Pancreas (tissue), 10 donors: ENCODE measurements around the gene TK2. TPM values are rescaled to one million over a fixed set of nuclear protein-coding genes. Genes with fewer than 3 reads are reported as not detected.

Experiments
- ATAC-seq, 4 donors: fragments of 200-7000 bp; cut with Tn5 transposase; one replicate each; pipeline versions ENCODE4 v1.8.0 to v1.9.1; 2020; ENCODE audit warnings: mild to moderate bottlenecking in 4 of 4, moderate library complexity in 4 of 4
- DNase-seq, 6 donors: peaks; one replicate each; pipeline ENCODE4 v3.0.0-alpha.2; 2020
- FAIRE-seq: peaks from 2 replicates; lab custom pipeline; 2012; peaks lifted over from hg19 to GRCh38; lab: Jason Lieb, UNC
- H3K27ac ChIP-seq, 4 donors: fragments of 200-600 bp; sonication (generic); 1 replicate in 3 of 4; 2 replicates in 1 of 4; pipeline versions ENCODE4 v1.5.0 to v1.8.0; 2020
- H3K27me3 ChIP-seq, 4 donors: fragments of 200-600 bp; one replicate each; pipeline ENCODE4 v1.8.0; 2021
- H3K36me3 ChIP-seq, 3 donors: fragments of 200-600 bp; sonication (generic) in 1 of 3; one replicate each; pipeline versions ENCODE4 v1.5.0 to v1.8.0; 2020 to 2021
- H3K4me1 ChIP-seq, 3 donors: fragments of 200-600 bp; one replicate each; pipeline ENCODE4 v1.8.0; 2021
- H3K4me3 ChIP-seq, 4 donors: fragments of 200-600 bp; sonication (generic) in 2 of 4; one replicate each; pipeline versions ENCODE4 v1.5.0 to v1.8.0; 2020 to 2021
- H3K9me3 ChIP-seq, 4 donors: fragments of 200-600 bp; one replicate each; pipeline ENCODE4 v1.8.0; 2021
- CTCF ChIP-seq, 4 donors: fragments of 200-600 bp; sonication (generic) in 3 of 4; IDR thresholded peaks; one replicate each; pipeline versions ENCODE4 v1.5.0 to v1.8.0; 2021; ENCODE audit warnings: antibody characterized with exemption in 4 of 4
- WGBS, 2 donors: extraction: QIAGEN DNeasy Blood & Tissue Kit; methylation state at CpG; one replicate each; pipeline ENCODE4 v1.1.7; 2013; 5-methylcytosine and 5-hydroxymethylcytosine counted together
- intact Hi-C, 3 donors: fragments of 100-400 bp; cut with DNase I; formaldehyde crosslinking; loops; one replicate each; pipeline versions ENCODE4 v1.11.1 to v1.14.2; 2022
- polyA plus RNA-seq, 2 donors: library from polyadenylated mRNA; stranded (reverse); fragments of 200-250 nt; gene quantifications; one replicate each; pipeline ENCODE4 v1.2.3, GENCODE V29; 2013
- total RNA-seq, 6 donors: library from RNA; stranded (reverse); fragmentation: NEBNext Ultra II Directional in 4 of 6; extraction: Animal tissue kit (Norgen Biotek cat#: 25700) in 4 of 6; gene quantifications; one replicate each; pipeline versions ENCODE4 v1.2.1 to v1.2.4, GENCODE V29; 2021 to 2023
- donor health status: healthy with polysubstance abuse.
- donor health status: DM: no; HTN: no; CAD: no; lungs with moderate emphysema.
- donor health status: DM: no; HTN: no; CAD: no.
- donor health status: control.
- donor health status: control.
- donor health status: Bipolar disorder and iron deficiency.
- donor health status: DM: yes; HTN: yes; CAD: no.
- donor health status: DM: no; HTN: no; CAD: no.
- donor health status: DM: no; HTN: no; CAD: no.
- donor health status: DM: yes; HTN: yes; CAD: no.

The TK2 gene
- total and polyA plus RNA-seq, 8 donors, result 13.9 to 22.9 (median 20.5) TPM

DNA sequence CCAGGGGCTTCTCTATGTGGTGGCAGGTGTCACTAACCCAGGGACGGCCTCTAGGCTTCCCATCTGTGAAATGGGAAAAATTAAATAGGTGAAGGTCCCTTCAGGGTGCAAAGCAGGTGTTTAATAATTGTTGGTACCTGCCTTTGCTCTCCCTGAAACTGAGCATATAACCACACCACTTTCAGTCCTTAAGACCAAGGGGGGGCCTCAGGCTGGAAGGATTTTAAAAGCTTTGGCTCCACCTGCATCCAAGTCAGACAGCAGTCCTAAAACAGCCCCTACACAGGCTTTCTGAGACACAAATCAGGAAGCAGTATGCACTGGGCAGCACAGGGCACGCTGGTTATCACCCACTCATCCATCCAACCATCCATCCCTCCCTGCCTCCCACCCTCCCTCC lies 55.0 kb downstream of the TK2 start:
- Histone ChIP-seq H3K9me3 (no peaks in the 10 kb centered on the region), H3K27ac (no peak overlapping the region), H3K4me3 (no peak overlapping the region), H3K36me3 (no peaks in the 10 kb centered on the region), H3K4me1 (no peaks in the 10 kb centered on the region), H3K27me3 (no peaks in the 10 kb centered on the region)
- ATAC-seq, result no peak
- no peak for TF ChIP-seq CTCF (IDR thresholded peaks at IDR 0.05)
- no peak for DNase-seq
- FAIRE-seq, result no peak
- intact Hi-C loops, result no loop called here
- 97% methylated on average over 2 of the region's 2 CpGs for WGBS, 2 donors

- no peak for ATAC-seq
- no peak overlapping the region for H3K27ac ChIP-seq
- no peaks in the 10 kb centered on the region for H3K4me1 ChIP-seq
- H3K36me3 ChIP-seq, result no peaks in the 10 kb centered on the region
- no peaks in the 10 kb centered on the region for H3K9me3 ChIP-seq
- intact Hi-C loops, result no loop called here
- no peak overlapping the region for H3K4me3 ChIP-seq
- TF ChIP-seq CTCF (IDR thresholded peaks at IDR 0.05), result no peak
- H3K27me3 ChIP-seq, result no peaks in the 10 kb centered on the region
- 90 to 92% methylated on average over 14 of the region's 14 CpGs for WGBS, 2 donors
- no peak for FAIRE-seq
- DNase-seq, result peak in 2 of 6 donors; percentile 5 to 41
Measured at GRCh38 chr16:66493490-66494401, 56.2 kb downstream of the TK2 start.

DNA sequence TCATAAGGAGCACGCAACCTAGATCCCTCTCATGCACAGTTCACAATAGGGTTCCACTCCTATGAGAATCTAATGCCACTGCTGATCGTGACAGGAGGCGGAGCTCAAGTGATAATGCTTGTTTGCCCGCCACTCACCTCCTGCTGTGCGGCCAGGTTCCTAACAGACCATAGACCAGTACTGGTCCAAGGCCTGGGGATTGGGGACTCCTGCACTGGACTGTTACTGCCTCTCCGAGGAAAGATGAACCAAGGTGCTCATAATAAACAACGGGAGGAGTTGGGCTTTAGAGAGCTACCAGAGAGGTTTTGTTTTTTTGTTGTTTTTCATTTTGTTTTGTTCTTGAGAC lies 58.2 kb downstream of the TK2 start:
- ATAC-seq (no peak), FAIRE-seq (no peak), DNase-seq (no peak)
- Histone ChIP-seq H3K4me1 (no peaks in the 10 kb centered on the region), H3K36me3 (no peaks in the 10 kb centered on the region), H3K27ac (no peak overlapping the region), H3K9me3 (no peaks in the 10 kb centered on the region), H3K27me3 (no peaks in the 10 kb centered on the region), H3K4me3 (no peak overlapping the region)
- 61 to 69% methylated on average over 7 of the region's 7 CpGs for WGBS, 2 donors
- no peak for TF ChIP-seq CTCF (IDR thresholded peaks at IDR 0.05)
- intact Hi-C loops, result no loop called here

GRCh38 chr16:66490774-66491715 lies 58.9 kb downstream of the TK2 start:
- Histone ChIP-seq H3K36me3 (no peaks in the 10 kb centered on the region), H3K27me3 (no peaks in the 10 kb centered on the region), H3K4me1 (no peaks in the 10 kb centered on the region), H3K9me3 (no peaks in the 10 kb centered on the region), H3K27ac (no peak overlapping the region), H3K4me3 (no peak overlapping the region)
- ATAC-seq (peak in 2 of 4 donors; percentile 17 to 30), FAIRE-seq (no peak), DNase-seq (peak in 3 of 6 donors; percentile 6 to 60 (median 42))
- TF ChIP-seq CTCF (IDR thresholded peaks at IDR 0.05), result no peak
- WGBS, 2 donors, result 84 to 87% methylated on average over 8 of the region's 8 CpGs
- intact Hi-C loops, result no loop called here
